Mammary epithelial cell (primary cell): ENCODE results near the gene FGF2.

Source experiments
- EZH2 ChIP-seq: IDR thresholded peaks from 2 replicates; pipeline ENCODE4 v1.6.1; 2012; ENCODE audit warnings: low read length, inconsistent platforms, borderline replicate concordance
- TF ChIP-seq, protein P1 (sequence below), 2 donors: IDR thresholded peaks in 1 of 2; conservative IDR thresholded peaks in 1 of 2; 2 replicates each; pipeline ENCODE4 v1.5.1; 2011 to 2012; ENCODE audit warnings: inconsistent platforms in 2 of 2, low read length in 2 of 2, mild to moderate bottlenecking in 2 of 2, control low read depth in 1 of 2, low read depth in 1 of 2; ENCODE audit not compliant: insufficient read depth in 1 of 2; ENCODE audit errors: extremely low read depth in 1 of 2

DNA sequence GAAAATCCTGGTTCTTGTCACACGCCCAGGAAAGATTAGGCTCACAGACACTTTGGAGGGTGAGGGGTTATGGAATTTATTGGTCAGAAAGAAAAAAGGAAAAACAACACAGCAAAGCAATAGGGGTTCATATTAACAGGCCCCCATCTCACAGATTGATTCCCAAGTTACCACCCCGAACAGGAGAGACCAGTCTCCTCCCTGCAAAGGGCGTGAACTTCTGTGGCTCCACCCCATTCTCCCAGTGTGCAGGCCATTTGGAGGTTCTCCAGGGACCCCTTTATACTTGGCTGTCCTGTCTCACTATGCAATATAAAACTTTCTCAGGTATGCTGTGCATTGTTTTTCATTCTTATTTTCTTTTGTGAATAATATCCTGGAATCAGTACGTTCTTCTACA lies 7.4 kb downstream of the FGF2 start:
- TF ChIP-seq, protein P1, sequence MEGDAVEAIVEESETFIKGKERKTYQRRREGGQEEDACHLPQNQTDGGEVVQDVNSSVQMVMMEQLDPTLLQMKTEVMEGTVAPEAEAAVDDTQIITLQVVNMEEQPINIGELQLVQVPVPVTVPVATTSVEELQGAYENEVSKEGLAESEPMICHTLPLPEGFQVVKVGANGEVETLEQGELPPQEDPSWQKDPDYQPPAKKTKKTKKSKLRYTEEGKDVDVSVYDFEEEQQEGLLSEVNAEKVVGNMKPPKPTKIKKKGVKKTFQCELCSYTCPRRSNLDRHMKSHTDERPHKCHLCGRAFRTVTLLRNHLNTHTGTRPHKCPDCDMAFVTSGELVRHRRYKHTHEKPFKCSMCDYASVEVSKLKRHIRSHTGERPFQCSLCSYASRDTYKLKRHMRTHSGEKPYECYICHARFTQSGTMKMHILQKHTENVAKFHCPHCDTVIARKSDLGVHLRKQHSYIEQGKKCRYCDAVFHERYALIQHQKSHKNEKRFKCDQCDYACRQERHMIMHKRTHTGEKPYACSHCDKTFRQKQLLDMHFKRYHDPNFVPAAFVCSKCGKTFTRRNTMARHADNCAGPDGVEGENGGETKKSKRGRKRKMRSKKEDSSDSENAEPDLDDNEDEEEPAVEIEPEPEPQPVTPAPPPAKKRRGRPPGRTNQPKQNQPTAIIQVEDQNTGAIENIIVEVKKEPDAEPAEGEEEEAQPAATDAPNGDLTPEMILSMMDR (conservative IDR thresholded peaks at IDR 0.05 in 1 of 2, IDR thresholded peaks at IDR 0.05 in 1 of 2; ENCODE audit: extremely low read depth in 1 of 2, insufficient read depth in 1 of 2, low read depth in 1 of 2, low read length in 2 of 2) = no peak
- no peak for TF ChIP-seq EZH2
